Suprapubic skin (tissue), 4 donors: ENCODE results near the gene OSBPL2.

Experiments used
- EP300 ChIP-seq: sonication (generic); formaldehyde crosslinking; IDR thresholded peaks from one replicate; pipeline ENCODE4 v1.6.1; 2017; ENCODE audit warnings: antibody characterized with exemption
- POLR2A ChIP-seq, 2 donors: fragments of 450-650 bp; IDR thresholded peaks; one replicate each; pipeline ENCODE4 v1.6.1; 2017; ENCODE audit warnings: antibody characterized with exemption in 2 of 2, mild to moderate bottlenecking in 2 of 2, moderate library complexity in 2 of 2
- POLR2AphosphoS5 ChIP-seq, 3 donors: sonication (generic); formaldehyde crosslinking; IDR thresholded peaks; one replicate each; pipeline ENCODE4 v1.6.1; 2017; ENCODE audit warnings: antibody characterized with exemption in 3 of 3
- TF ChIP-seq, protein P1 (sequence below), 2 donors: fragments of 200-600 bp in 1 of 2; fragments of 450-650 bp in 1 of 2; sonication (generic) in 1 of 2; IDR thresholded peaks; one replicate each; pipeline ENCODE4 v1.5.1; 2016 to 2019; ENCODE audit warnings: antibody characterized with exemption in 2 of 2, mild to moderate bottlenecking in 1 of 2, moderate library complexity in 1 of 2

DNA sequence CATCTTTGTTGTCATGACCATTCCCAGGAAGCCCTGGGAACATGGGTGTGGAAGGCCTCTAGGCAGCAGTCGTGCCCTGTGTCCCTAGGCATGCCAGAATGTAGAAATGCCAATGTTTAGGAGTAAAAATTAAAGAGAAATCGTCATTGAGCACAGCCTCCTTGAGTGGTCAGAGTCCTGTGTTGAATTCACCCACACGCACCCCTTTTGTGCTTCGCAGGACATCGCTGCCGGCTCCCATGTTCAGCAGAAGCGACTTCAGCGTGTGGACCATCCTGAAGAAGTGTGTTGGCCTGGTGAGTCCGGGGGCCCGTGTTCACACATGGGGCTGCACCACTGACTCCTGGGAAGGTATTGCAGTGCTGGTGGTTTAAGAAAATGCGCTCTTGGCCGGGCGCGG is 25.1 kb downstream of the OSBPL2 start:
- TF ChIP-seq, protein P1, sequence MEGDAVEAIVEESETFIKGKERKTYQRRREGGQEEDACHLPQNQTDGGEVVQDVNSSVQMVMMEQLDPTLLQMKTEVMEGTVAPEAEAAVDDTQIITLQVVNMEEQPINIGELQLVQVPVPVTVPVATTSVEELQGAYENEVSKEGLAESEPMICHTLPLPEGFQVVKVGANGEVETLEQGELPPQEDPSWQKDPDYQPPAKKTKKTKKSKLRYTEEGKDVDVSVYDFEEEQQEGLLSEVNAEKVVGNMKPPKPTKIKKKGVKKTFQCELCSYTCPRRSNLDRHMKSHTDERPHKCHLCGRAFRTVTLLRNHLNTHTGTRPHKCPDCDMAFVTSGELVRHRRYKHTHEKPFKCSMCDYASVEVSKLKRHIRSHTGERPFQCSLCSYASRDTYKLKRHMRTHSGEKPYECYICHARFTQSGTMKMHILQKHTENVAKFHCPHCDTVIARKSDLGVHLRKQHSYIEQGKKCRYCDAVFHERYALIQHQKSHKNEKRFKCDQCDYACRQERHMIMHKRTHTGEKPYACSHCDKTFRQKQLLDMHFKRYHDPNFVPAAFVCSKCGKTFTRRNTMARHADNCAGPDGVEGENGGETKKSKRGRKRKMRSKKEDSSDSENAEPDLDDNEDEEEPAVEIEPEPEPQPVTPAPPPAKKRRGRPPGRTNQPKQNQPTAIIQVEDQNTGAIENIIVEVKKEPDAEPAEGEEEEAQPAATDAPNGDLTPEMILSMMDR (IDR thresholded peaks at IDR 0.05) = no peak
- TF ChIP-seq POLR2AphosphoS5 (IDR thresholded peaks at IDR 0.05) (no peak), POLR2A (IDR thresholded peaks at IDR 0.05) (no peak), EP300 (no peak)
